Measurements from ENCODE around the gene MATK. TPM values are rescaled to one million over a fixed set of nuclear protein-coding genes. Genes with fewer than 3 reads are reported as not detected.
"Not testable (repeated sequence)": the region's sequence is repeated elsewhere in the genome, so short reads cannot be mapped to it uniquely, and the experiment has no call there.

Gene MATK
- total RNA-seq, 1 donor from 2014 or later, result 0.20 TPM

- no peak for DNase-seq (ENCODE audit: low read depth in 2 of 2)
Observed at GRCh38 chr19:3816566-3817218, 30.5 kb upstream of the MATK start.

DNA sequence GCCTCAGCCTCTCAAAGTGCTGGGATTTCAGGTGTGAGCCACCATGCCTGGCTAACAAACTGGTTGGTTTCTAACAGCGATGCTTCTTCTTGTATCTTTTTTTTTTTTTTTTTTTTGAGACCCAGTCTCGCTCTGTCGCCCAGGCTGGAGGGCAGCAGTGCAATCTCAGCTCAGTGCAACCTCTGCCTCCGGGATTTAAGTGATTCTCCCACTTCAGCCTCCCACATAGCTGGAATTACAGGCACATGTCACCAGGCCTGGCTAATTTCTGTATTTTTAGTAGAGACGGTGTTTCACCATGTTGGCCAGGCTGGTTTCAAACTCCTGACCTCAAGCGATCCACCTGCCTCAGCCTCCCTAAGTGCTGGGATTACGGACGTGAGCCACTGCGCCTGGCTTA lies 30.0 kb upstream of the MATK start:
- DNase-seq (ENCODE audit: low read depth in 2 of 2), result not testable (repeated sequence)

GRCh38 chr19:3814648-3815047 lies 28.5 kb upstream of the MATK start:
- DNase-seq (ENCODE audit: low read depth in 2 of 2), result no peak

DNA sequence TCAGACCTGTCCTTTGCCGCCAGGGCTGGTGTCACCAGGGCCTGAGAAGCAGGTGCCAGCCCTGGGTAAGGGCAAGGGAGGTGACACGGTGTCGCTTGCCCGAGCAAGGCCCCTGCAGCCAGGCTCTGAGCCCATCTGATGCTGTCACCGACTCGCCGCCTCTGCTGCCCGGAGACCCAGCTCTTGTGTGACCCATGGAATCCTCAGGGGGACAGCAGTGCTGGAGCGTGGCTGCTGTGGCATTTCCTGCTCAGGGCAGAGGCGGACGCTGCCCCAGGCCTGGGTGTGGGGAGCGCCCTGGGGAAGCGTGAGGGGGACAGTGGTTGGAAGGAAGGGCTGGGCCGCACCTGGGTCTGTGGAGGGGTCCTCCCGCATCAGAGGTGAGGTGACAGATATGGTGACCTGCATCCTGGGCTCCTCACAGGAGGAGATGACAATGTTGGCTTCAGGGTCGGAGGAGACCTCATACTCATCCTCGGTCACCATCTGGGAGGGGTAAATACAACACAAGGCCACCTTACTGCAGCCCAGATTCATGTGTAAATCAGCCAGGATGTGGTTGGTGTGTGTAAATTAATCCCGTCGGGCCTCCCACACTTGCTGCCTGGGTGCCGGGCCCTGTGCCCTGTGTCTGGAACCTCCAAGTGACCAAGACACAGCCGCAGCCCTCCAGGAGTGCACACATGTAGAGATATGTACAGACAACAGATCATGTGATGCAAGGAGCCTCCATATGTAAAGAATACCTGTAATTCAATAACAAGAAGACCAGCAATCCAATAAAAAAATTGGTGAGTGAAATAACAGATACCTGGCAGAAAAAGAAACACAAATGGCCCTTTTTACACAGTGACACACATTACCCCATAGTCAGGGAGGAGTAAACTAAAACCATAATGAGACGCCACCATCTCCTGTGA lies 27.6 kb upstream of the MATK start:
- DNase-seq (ENCODE audit: low read depth in 2 of 2), result no peak

- peak in 1 of 2 donors; percentile 54 for DNase-seq (ENCODE audit: low read depth in 2 of 2)
Observed at GRCh38 chr19:3810708-3811355, 24.7 kb upstream of the MATK start.

GRCh38 chr19:3809881-3810707 lies 23.9 kb upstream of the MATK start:
- DNase-seq (ENCODE audit: low read depth in 2 of 2), result no peak

DNA sequence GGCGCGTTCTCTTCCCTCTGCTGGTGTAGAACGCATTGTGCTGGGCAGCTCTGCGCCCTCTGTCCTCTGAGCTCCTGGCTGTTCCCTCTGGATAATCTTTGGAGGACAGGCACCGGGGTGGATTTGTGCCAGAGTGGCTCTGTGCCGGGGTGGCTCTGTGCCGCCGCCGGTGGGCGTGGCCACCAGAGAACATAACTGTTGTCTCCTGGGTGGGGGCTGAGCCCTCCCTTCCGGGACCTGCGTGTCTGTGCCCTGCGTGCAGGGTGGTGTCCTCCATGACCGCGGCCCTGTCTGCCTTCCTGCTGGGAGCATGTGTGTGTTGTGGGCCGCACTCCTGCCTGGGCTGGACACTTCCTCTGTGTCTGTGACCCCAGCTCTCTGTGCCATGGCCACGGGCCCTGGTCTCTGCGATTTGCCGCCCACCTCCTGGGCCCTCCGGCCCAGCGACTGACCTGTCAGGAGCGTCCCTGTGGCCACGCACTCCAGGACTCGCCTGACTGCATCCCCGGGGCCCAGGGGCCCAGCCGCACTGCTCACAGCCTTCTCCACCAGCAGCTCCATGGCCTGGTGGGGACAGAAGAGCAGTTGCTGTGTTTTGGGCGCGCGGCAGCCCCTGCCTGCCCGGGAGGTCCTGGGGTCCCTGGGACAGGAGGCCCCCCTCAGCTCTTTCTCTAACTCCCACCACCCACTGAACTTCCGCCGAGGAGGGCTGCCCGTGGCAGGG lies 22.4 kb upstream of the MATK start:
- DNase-seq (ENCODE audit: low read depth in 2 of 2), result peak in 1 of 2 donors; percentile 27

- no peak for DNase-seq (ENCODE audit: low read depth in 2 of 2)
Observed at GRCh38 chr19:3807574-3808354, 21.6 kb upstream of the MATK start.

DNA sequence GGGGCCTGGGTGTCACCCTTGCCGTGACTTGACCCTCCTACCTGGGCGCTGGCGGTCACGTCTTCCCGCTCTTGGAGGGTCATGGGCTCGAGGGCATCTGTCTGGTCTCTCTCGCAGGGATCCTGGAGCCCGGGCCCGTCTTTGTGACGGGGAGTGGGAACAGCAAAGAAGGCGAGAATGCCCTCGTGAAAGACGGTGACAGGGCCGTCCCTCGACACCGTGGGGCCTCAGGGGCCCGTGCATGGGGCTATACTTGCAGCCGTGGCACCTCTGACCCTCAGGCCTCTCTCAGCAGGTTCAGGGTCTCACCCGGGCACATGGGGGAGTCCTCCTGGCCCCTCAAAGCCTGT lies 20.9 kb upstream of the MATK start:
- DNase-seq (ENCODE audit: low read depth in 2 of 2), result no peak

DNA sequence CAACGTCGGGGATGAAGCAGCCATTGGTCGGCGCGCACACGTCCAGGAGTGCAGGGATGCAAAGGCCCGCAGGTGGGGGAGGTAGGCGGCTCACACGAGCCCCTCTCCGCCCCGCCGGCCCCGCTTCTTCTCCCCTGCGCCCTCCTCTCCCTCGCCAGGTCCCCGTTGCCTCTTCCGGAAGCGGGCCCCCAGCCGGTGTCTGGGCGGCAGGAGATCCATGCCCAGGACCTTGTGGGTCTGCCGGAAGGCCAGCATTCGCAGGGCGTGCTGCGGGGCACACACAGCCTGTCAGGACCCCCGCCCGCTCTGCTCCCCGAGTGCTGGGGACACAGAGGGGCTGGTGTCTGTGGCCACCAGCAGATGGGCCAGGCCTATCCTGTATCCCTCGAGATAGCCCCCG lies 19.7 kb upstream of the MATK start:
- no peak for DNase-seq (ENCODE audit: low read depth in 2 of 2)

GRCh38 chr19:3804429-3804828 lies 18.2 kb upstream of the MATK start:
- no peak for DNase-seq (ENCODE audit: low read depth in 2 of 2)

- no peak for DNase-seq (ENCODE audit: low read depth in 2 of 2)
Observed at GRCh38 chr19:3803986-3804385, 17.8 kb upstream of the MATK start.

GRCh38 chr19:3803114-3803888 lies 17.1 kb upstream of the MATK start:
- DNase-seq (ENCODE audit: low read depth in 2 of 2), result no peak

DNA sequence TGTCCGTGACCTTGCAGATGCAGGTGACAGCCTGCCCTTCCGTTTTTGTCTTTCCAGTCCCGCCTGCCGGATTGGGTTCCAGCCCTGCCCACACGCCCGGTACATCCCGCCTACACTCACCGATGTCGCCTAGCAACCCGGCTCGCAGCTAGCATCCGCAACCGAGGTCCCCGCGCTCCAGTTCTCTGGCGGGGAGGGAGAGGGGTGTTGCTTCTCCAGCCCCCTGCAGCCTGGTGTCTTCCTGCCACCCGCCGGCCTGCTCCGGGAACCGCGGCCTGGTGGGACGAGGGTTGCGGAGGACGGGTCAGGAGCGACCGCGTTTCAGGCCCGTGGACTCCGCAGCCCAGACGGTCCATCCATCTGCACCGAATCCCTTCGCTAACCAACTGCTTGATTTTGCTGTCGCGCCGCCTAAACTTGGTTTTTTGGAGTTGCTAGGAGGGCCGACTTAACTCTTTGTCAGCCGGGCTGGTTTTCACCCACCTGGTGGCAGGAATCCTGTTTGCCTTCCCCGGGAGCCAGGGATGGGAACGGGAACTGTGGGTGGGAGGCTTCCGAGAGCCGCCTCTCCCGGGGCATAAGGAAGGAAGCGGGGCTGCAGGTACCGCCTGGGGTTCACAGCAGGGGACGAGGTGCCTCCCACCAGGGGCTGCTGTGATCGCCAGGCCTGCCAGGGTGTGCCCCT lies 15.4 kb upstream of the MATK start:
- DNase-seq (ENCODE audit: low read depth in 2 of 2), result peak in 1 of 2 donors; percentile 57

DNA sequence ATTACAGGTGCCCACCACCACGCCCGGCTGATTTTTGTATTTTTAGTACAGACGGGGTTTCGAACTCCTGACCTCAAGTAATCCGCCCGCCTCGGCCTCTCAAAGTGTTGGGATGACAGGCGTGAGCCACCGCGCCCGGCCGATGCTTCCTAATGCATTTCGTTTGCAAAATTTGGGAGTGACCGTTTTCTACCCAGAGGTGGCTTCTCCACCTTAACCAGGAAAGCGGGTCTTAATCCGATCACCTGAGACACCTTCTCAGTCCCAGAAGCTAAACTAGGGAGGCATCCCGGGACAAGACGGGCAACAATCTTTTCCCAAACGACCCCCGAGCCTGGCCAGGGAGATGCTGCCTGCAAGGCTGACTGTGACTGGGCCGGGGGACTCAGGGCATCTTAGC lies 14.8 kb upstream of the MATK start:
- no peak for DNase-seq (ENCODE audit: low read depth in 2 of 2)

DNA sequence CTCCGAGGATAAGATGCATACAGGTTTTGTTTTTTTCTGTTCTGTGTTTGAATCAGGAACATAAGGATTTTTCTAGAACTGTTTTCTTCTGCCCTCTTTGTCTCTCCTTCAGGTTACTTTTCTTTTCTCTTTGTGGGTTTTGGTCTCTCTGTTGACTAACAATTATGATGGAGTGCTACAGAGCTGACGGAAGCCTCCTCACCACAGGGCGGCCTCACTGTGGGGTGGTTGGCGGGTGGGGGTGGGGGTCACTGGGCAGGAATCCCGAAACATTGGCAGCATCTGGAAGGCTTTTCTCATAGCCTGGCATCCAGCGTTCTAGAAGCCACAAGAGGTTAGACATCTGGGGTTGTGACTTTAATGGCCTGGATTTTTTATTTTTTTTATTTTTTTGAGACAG lies 12.0 kb upstream of the MATK start:
- DNase-seq (ENCODE audit: low read depth in 2 of 2), result no peak

DNA sequence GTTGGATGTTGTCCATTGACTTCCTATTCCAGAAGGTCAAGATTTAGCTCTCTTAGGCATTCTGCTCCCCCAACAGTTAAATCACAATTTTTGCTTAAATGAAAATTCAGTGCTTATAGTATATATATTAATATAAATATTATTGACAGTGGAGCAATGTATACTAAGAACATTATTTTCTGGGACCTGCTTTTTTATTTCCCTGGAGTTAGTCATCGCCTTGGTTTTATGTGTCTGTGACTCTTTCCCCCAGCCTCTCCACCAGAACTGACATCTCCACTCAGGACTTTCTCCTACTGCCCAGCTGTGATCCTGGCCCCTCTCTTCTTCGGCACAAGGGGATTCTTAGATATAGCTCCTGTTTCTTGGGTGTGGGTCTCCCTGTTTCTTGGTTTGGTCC lies 10.2 kb upstream of the MATK start:
- DNase-seq (ENCODE audit: low read depth in 2 of 2), result no peak

GRCh38 chr19:3793799-3794198 lies 7.6 kb upstream of the MATK start:
- DNase-seq (ENCODE audit: low read depth in 2 of 2), result no peak

DNA sequence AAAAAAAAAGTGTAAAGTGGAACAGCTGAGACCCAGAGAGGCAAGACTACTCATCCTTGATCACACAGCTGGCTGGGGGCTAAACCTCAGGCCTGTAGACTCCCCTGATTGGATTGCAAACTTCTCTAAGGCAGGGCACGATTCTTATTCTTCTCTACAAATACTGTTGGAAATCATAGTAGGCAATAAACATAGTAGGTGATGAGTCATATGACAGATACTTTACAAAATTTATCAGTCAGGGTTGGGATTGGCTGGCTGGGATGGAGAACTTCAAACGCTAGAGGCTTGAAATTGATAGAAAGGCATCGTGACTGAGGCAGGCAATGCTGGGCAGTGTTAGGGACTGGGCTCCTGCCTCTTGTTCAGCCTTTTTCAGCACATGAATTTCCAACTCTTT lies 5.9 kb upstream of the MATK start:
- no peak for DNase-seq (ENCODE audit: low read depth in 2 of 2)
